DMS53 treated with DMSO at 0.1 percent for 48 hours (cell line): Measurements from ENCODE around the gene DKC1.

Experiments used
- DNase-seq: peaks from one replicate; lab custom pipeline; 2025; ENCODE audit not compliant: unreplicated experiment; lab: John Stamatoyannopoulos, UW

Gene DKC1

GRCh38 chrX:154762537-154763296 is at the start of gene DKC1:
DKC1 (plus strand) TSS chrX:154762864; CDS start chrX:154762966, 102 bp downstream.
- peak; percentile 91 for DNase-seq

- peak; percentile 41 for DNase-seq
Observed at GRCh38 chrX:154714925-154715324, 47.7 kb upstream of the DKC1 start.

GRCh38 chrX:154715825-154716224 is 46.8 kb upstream of the DKC1 start:
- no peak for DNase-seq

GRCh38 chrX:154717824-154718223 is 44.8 kb upstream of the DKC1 start:
- DNase-seq = no peak

GRCh38 chrX:154718616-154719015 is 44.0 kb upstream of the DKC1 start:
- DNase-seq = no peak

- DNase-seq = no peak
Observed at GRCh38 chrX:154719132-154719675, 43.5 kb upstream of the DKC1 start.

- DNase-seq = no peak
Observed at GRCh38 chrX:154720067-154720466, 42.6 kb upstream of the DKC1 start.

GRCh38 chrX:154721155-154721554 is 41.5 kb upstream of the DKC1 start:
- DNase-seq = no peak

GRCh38 chrX:154724993-154725756 is 37.5 kb upstream of the DKC1 start:
- DNase-seq = no peak

- DNase-seq = no peak
Observed at GRCh38 chrX:154727418-154727817, 35.2 kb upstream of the DKC1 start.

GRCh38 chrX:154727871-154728270 is 34.8 kb upstream of the DKC1 start:
- DNase-seq = no peak

- no peak for DNase-seq
Observed at GRCh38 chrX:154728431-154729190, 34.1 kb upstream of the DKC1 start.

GRCh38 chrX:154729439-154729838 is 33.2 kb upstream of the DKC1 start:
- DNase-seq = no peak

GRCh38 chrX:154730253-154730891 is 32.3 kb upstream of the DKC1 start:
- no peak for DNase-seq

- no peak for DNase-seq
Observed at GRCh38 chrX:154731184-154731583, 31.5 kb upstream of the DKC1 start.

- DNase-seq = no peak
Observed at GRCh38 chrX:154731881-154732280, 30.8 kb upstream of the DKC1 start.

GRCh38 chrX:154732421-154733065 is 30.1 kb upstream of the DKC1 start:
- no peak for DNase-seq

GRCh38 chrX:154733066-154733425 is 29.6 kb upstream of the DKC1 start:
- DNase-seq = no peak

GRCh38 chrX:154734061-154734781 is 28.4 kb upstream of the DKC1 start:
- no peak for DNase-seq
